GM04504 (cell line): ENCODE measurements around the gene IFRD2.
A peak's percentile ranks its signal among the peaks of the same experiment; 100 is the strongest.
"Not testable (repeated sequence)": the region's sequence is repeated elsewhere in the genome, so short reads cannot be mapped to it uniquely, and the experiment has no call there.

Experiments
- DNase-seq: peaks from one replicate; pipeline ENCODE4 v3.0.0-alpha.2; 2012; ENCODE audit warnings: low read depth

IFRD2 gene

DNA sequence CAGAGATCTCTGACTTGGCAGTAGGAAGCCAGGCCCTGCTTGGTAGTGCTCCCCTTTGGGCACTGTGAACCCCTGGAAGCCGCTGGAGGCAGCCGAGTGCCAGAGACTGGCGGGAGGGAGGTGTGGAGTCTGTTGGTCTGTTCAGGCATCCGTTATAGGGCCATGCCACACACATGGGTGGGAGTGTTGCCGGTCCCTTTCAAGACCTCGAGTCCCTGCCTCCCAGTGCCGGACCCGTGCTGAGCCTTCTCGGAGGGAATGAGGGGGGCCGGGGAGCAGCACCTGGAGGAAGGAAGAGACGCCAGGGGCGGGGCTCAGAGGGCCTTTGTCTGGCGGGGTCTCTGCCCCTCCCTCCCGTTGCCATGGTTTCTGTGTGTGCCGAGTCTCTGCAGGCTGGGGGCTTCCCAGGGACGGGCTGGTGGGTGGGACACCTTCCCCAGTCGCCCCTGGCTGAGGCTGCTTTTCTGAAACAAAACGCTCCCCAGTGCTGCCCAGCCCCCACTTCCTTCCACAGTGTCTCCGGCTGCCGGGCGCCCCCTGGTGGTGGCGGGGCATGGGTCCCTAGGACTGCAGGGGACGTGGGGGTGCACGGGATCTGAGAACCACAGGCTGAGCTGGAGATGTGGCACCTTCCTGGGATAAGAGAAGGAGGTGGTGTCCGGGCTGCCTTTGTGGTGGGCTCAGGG is 46.3 kb downstream of the IFRD2 start:
- no peak for DNase-seq

DNA sequence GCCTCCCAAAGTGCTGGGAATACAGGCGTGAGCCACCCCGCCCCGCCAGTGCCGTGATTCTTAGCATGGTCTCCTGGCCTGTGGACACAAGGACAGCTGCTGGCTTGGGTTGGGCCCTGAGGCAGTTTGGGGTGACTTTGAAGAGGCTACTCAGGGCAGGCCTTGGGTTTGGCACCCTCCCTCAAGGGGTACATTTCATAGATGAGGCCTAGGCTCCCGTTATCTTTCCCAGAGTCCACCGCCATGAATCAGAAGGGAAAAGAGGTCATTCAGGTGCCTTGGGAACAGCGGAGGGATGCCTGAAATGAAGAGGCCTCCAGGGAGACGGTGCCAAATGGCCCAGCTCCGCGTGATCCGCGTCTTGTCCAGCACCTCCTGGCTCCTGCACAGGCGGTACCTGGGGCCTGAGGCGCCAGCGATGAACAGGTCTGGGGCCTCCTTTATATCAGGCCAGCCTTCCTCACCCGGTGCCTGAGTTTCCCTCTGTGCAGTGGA is 46.9 kb downstream of the IFRD2 start:
- no peak for DNase-seq

DNA sequence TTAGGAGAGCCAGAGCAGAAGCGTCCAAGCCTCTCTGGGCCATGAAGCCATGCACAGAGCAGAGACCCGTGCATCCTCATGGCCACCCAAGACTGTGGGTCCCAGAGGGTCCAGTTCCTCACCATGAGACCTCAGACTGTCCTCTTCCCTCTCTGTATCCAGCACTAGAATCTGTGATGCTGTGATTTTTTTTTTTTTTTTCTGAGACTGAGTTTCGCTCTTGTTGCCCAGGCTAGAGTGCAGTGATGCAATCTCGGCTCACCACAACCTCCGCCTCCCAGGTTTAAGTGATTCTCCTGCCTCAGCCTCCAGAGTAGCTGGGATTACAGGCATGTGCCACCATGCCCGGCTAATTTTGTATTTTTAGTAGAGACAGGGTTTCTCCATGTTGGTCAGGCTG is 47.4 kb downstream of the IFRD2 start:
- not testable (repeated sequence) for DNase-seq

DNA sequence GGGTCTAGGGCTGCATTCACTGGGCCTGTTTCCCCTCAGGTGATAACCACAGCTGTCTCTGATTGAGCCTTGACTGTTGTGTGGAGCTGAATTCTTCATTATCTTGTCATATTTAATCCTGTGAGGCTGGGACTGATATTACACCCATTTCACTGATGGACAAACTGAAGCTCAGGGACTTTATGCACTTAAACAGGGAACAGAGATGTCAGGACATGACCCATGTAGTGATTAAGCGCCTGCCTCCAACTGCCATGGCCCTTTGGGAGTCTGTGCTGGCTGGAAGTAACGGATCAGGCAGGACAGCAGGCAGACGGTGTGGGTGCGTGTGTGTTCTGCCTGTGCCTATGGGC is 48.7 kb downstream of the IFRD2 start:
- DNase-seq = no peak

DNA sequence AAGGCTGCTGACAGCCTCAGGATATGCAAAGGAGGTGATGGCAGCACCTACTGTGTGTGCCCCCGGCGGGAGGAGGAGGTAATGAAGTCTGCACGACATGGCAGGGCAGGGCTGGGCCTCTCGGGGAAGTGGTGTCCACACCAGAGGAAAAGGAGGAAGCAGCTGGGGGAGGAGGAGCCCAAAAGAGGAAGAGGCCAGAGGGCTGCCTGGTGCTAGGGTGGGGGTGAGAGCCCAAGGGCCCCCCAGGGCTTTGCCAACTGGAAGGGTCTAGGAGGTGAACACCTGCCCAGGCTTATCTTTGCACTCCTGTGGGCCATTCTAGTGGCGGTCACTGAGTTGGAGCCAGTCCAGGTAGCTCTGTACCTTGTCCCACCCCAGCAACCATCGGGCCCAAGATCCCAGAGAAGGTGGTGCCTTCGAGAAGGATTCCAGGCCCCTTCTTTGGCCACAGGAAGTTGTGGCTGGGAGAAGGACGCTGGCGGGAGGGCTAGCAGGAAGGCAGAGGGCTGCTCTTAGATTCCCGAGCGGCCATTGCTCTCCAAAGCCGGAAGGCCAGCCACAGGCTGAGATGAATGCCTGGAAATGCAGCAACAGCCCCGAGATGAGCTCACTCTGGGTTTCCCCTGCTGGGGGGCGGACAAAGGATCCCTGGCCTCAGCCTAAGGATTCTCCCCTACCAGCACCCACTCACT is 49.2 kb downstream of the IFRD2 start:
- DNase-seq = no peak

DNA sequence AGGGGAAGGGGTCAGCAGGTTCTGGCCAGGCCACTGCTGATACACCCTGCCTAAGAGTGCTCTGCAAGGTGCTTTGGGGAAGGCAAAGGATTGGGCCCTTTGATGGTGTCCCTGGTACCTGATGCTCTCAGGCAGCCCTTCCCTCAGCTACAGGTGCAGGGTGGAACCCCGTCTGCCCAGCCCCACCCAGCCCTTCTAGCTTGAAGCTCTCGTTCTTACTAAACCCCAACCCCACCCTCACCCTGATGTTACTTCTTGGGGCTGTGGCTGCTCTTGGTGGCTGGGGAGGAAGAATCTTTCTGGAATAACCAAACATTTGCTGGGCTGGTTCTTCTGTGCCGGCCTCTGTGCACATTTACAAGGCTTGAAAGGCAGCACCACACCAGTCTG is 49.9 kb downstream of the IFRD2 start:
- DNase-seq = no peak

DNA sequence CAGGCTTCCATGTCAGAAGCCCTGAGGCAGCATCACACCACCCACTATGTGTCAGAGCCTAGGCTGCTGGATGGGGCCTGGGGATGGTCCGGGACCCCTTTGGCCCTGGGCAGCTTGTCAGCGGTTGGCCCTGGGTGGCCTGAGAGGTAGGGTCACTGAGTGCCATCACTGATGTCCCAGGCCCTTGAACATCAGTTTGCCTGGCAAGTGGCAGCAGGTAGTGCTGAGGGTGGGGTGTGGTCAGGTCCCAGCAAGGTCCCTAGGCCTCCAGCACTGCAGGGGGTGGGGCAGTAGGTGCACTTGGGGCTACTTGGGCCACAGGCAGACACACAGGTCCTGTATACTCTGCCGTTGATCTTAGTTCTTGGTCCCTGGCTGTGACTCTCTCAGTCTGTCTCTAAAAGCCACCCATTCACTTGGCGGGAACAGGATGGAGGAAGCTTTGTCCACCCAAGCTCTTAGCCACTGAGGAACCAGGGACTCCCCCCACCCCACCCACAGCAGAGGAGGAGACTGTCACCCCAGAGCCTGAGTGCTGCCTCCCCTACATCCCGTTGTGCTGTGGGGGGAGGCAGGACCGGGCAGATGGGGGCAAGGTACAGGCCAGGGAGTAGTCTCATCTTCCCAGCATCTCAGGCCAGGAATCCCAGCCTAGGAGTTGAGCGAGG is 50.4 kb downstream of the IFRD2 start:
- no peak for DNase-seq

DNA sequence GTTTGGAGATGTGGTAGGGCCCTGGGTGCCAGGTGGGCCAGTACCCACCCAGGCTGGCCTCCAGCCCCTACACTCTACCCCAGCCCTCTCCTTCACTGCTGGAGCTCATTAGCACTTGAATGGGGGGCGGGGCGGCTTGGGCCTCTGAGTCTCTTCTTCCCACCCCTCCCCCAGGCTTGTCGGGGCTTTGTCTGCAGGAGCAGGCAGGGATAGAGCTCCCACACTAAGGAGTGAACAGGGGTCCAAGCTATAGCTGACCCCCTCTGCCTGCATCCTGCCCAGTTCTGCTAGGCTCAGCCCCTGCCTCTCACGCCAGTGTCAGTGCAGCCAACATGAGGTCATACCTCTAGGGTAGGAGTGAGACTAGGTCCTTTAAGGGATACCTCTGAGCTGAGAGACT is 51.1 kb downstream of the IFRD2 start:
- no peak for DNase-seq

DNA sequence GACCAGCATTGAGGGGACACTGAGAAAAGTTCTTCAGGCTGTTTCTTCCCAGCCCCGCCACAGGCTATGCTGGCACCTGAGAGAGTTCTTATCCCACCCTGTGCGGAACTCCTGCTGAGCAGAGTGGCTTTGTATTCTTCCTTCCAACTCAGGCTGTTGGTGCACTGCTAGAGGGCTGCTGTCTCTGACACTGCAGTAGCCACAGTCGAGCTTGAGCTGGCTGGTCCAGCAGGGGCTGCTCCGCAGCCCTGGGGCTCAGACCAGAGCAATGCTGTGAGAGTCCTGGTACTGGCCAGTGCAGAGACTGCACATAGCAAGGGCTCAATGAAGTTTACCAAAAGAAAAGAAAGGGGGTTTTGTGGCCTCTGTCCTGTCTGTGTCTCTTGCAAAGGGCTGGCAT is 52.6 kb downstream of the IFRD2 start:
- no peak for DNase-seq

DNA sequence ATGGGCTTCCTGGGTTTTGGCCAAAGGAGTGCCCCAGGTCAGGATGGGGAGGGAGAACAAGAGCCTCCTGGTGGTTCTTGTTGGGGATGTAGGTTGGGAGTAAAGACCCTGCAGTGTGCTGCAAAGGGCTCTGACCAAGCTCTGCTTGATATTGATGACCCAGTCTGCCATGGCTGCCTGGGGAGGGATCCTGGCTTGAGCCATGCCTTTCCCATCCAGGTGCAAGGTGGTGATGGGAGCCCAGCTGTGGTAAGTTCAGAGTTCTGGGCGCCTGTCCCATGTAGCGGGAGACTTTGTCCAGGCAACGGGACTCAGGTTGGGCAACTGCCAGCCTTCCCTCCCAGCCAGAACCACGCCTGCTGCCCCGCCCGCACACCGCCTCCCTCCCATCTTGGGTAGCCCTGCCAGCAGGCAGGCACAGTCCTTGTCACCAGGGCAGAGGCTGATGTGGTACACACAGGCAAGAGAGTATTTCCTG is 53.6 kb downstream of the IFRD2 start:
- DNase-seq = no peak

DNA sequence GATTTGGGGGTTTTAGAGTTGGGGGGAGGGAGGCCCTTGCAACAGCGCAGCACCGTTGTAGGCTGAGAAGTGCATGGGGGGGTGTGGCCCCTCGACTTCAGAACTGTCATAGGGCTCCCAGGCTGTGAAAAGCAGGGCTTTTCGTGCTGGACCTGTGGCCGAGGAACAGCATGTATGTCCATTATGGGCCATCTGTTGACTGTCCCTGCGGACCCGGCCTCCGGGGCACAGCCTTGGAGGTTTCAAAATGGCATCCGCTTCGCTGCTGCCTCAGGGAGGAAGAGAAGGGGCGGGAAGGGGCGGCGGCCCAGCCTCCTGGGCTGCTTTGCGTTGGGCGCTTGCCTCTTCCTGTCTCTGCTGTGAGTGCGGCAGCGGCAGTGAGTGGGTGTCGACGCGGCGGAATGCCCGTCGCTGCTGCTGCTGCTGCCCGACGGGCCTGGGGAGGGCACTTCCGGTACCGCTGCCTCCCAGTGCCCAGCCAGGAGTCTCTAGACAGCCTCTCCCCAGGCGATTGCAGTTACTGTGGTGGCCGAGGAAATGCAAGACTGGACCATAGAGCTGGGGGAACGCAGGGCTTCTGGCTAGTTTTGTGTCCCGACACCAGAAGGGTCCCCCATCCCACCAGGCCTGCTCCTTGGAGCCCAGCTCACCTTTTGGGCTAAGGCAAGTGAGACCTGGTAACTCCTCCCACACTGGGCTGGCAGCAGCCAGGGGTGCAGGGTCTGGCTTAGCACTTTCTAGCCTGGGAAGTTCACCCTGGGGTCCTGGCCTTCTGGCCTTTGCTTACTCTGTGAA is 54.3 kb downstream of the IFRD2 start:
- DNase-seq = peak; percentile 65
